HL-60/S4 treated with retinoic acid at 250 ng/mL for 4 days and 3 days (cell line): ENCODE data around the gene APBA1.

Experiments
- in situ Hi-C: fragments of 300-500 bp; cut with MboI; formaldehyde crosslinking; loops from 2 replicates; pipeline ENCODE4 v1.7.0; 2022; ENCODE audit warnings: low sequenced_read_pairs

APBA1 gene

GRCh38 chr9:69658987-69659675 is 13.0 kb downstream of the APBA1 start:
- in situ Hi-C loops, result no loop called here

- in situ Hi-C loops, result no loop called here
These were observed 14.9 kb downstream of the APBA1 start for GRCh38 chr9:69657269-69657668.

- in situ Hi-C loops, result no loop called here
These were observed 17.1 kb downstream of the APBA1 start for GRCh38 chr9:69655065-69655464.

- in situ Hi-C loops, result no loop called here
These were observed 18.9 kb downstream of the APBA1 start for GRCh38 chr9:69653261-69653660.

- in situ Hi-C loops, result no loop called here
These were observed 22.5 kb downstream of the APBA1 start for GRCh38 chr9:69649566-69650250.

GRCh38 chr9:69647804-69648203 is 24.4 kb downstream of the APBA1 start:
- in situ Hi-C loops, result no loop called here

- in situ Hi-C loops, result no loop called here
These were observed 25.4 kb downstream of the APBA1 start for GRCh38 chr9:69646810-69647209.

- in situ Hi-C loops, result no loop called here
These were observed 26.7 kb downstream of the APBA1 start for GRCh38 chr9:69645488-69645887.

- in situ Hi-C loops, result no loop called here
These were observed 29.1 kb downstream of the APBA1 start for GRCh38 chr9:69643098-69643497.

GRCh38 chr9:69637817-69638200 is 34.4 kb downstream of the APBA1 start:
- in situ Hi-C loops, result no loop called here

GRCh38 chr9:69637193-69637816 is 34.9 kb downstream of the APBA1 start:
- in situ Hi-C loops, result no loop called here

- in situ Hi-C loops, result no loop called here
These were observed 38.5 kb downstream of the APBA1 start for GRCh38 chr9:69633716-69634115.

- in situ Hi-C loops, result no loop called here
These were observed 39.4 kb downstream of the APBA1 start for GRCh38 chr9:69632768-69633167.

GRCh38 chr9:69627281-69627680 is 44.9 kb downstream of the APBA1 start:
- in situ Hi-C loops, result no loop called here

GRCh38 chr9:69623276-69623675 is 48.9 kb downstream of the APBA1 start:
- in situ Hi-C loops, result no loop called here

- in situ Hi-C loops, result no loop called here
These were observed 49.5 kb downstream of the APBA1 start for GRCh38 chr9:69622676-69623075.

- in situ Hi-C loops, result no loop called here
These were observed 50.3 kb downstream of the APBA1 start for GRCh38 chr9:69621730-69622460.

GRCh38 chr9:69620731-69621130 is 51.4 kb downstream of the APBA1 start:
- in situ Hi-C loops, result no loop called here

- in situ Hi-C loops, result no loop called here
These were observed 52.9 kb downstream of the APBA1 start for GRCh38 chr9:69619233-69619632.

- in situ Hi-C loops, result no loop called here
These were observed 55.2 kb downstream of the APBA1 start for GRCh38 chr9:69617006-69617405.

- in situ Hi-C loops, result no loop called here
These were observed 56.3 kb downstream of the APBA1 start for GRCh38 chr9:69615880-69616279.

GRCh38 chr9:69611221-69611620 is 61.0 kb downstream of the APBA1 start:
- in situ Hi-C loops, result no loop called here
